ENCODE measurements around the gene ADAMTSL1.

Gene ADAMTSL1

DNA sequence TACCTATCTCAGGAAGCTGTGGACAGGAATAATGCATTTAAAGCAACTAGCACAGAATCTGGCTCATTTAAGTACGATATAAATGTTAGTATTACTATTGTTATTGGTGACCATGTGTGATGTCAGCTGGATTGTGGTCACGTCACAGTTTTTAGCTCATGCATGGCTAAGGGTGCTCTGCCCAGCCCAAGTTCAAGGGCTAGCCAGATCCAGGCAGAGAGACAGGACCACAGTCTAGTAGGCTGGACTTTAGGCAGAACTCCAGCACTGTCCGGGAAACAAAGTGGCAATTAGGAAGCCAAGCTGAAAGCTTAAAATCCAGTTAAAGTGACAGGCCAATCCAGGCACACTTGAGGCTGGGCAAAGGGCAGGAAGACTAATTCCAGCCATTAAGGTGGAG is 273.6 kb downstream of the ADAMTSL1 start:
- no peak for DNase-seq

DNA sequence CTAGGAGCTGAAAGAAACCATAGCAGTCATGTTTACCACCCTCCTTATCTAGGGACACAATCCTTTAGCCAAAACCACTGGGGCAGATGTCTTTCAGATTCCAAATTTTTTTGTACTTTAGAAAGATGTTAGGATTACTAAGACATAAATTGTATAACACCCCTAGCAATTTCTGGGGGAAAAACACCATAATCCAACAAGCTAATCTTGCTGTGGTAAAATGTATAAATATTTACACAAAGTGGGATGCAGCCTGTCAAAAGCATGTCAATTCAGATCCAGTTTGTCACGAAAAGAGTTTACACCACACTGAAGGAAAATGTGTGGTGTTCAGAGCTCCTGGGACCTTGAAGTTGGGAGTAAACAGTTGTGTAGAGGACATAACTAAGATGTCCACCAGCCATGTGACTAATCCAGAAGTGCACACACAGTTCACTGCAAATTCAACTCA is 274.3 kb downstream of the ADAMTSL1 start:
- DNase-seq = no peak

DNA sequence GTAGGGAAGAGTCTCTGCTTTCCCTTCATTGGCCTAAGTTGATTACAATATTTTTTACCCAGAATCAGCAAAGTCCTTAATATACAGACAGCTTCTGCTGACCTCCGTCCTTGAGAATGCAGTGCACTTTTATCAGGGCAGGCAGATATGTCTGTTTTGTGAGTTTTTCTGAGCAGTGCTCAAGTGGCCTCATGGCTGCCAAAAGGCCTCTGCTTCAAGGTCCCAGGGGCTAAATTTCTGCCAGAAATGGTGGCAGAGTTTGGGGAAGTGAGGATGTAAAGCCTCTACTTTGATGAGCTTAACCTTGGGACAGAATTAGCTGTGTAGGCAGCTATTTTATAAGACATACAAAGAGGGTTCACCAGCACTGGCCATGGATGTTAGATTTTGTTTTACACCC is 275.8 kb downstream of the ADAMTSL1 start:
- no peak for DNase-seq

DNA sequence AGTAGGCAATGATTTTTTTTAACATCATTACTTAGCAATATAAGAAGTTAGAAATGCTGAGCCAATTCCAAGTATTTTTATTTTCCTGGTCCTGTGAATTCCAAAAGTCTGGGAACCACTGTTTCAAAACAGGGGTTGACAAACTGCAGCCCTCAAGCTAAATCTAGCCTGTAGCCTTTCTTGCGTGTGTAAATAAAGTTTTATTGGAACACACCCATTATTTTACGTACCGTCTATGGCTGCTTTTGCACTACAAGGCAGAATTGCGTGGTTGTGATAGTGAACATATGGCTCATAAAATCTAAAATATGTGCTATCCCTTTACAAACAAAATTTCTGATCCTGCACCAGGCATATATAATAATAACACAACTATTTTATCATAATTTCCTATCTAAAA is 280.0 kb downstream of the ADAMTSL1 start:
- no peak for DNase-seq

DNA sequence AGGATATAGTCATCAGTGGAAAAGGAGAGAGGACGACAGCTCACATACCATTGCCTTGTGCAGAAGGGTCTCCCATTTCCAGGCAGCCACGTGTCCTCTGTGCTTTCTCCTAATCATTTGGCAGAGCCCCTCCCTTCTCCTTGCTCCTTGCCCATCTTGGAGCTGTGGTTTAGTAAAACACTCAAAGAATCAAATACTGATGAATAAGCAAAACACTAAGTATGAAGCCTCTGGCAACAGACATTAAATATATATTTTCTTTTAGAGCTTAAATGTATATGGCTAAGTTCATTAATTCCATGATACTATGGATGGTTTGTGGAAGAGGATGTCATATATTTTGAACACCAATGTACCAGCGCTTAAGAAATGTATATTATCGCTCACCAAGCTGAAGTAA is 280.6 kb downstream of the ADAMTSL1 start:
- no peak for DNase-seq

DNA sequence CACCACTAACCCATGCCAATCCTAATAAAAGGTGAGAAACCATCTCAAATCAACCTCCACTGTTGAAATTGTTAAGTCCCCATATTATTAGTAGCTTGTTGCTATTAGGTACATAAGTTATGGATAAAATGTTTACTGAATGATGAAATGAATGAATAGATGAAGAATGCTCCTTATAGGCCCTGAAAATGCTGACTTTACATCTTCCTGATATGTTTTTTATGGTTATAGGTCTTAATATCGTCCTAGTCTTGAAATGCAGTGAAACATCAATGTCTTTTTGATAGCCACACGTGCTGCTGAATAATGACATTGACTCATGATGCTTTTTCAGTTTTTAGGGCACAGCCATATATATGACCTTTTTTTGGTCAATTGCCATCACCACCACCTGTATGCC is 281.3 kb downstream of the ADAMTSL1 start:
- DNase-seq = no peak

DNA sequence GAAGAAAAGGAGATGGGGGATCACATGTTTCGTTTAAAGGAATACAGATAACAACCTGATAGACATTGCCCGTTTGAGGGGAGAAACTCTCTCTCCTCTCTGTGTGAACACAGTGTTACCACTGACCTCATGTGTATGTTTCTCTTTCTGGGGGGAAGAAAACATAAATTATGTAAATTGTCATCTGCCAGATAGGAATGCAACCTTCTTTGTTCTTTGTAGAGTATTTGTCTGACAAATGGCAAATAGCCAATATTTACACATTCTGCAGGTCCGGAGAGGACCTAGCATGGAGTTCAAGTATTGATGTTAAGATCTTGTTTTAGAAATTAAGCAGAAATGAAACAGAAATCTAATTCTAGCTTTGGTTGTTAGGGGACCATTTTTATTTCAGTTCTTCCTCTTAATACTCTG is 282.8 kb downstream of the ADAMTSL1 start:
- no peak for DNase-seq

DNA sequence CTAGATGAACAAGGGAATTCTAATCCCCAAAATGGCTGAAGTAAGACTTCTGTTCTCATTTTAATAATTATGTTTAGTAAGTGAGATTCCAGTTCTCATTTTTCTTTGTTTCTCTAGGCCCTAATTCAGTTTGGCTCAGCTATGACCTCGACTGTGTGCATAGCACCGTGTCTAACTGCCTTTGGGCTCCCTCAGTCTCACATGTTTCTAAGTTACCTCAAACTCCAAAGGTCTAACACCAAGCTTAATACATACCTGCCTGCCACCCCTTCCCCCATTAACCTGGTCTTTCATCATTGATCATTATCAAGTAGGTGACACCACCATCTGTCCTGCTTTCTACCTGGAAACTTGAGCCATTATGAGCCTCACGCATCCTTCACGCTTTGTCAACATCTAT is 285.9 kb downstream of the ADAMTSL1 start:
- DNase-seq = no peak

DNA sequence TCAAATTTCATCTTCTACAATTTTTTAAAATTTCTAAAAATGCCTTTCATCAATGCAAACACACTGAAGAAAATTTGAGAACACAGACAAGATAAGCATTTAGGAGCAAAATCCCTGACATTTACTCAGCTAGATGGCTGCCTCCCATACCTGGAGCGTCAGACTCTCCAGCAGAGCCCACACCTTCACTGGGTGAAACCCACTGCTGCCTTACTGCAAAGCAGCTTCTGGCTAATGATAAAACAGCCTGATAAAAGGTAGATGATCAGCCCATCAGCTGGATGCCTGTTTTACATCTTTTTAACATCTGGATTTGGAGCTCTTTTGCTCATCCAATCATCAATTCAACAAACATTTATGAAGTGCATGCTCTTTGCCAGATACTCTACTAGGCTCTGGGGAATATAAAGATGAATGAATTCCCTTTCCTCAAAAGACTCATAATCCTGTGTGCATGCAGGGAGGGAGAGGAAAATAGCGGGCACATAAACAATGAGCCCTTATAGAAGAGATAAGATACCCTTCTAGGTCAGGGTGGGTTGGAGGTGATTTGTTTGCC is 287.9 kb downstream of the ADAMTSL1 start:
- DNase-seq = no peak

DNA sequence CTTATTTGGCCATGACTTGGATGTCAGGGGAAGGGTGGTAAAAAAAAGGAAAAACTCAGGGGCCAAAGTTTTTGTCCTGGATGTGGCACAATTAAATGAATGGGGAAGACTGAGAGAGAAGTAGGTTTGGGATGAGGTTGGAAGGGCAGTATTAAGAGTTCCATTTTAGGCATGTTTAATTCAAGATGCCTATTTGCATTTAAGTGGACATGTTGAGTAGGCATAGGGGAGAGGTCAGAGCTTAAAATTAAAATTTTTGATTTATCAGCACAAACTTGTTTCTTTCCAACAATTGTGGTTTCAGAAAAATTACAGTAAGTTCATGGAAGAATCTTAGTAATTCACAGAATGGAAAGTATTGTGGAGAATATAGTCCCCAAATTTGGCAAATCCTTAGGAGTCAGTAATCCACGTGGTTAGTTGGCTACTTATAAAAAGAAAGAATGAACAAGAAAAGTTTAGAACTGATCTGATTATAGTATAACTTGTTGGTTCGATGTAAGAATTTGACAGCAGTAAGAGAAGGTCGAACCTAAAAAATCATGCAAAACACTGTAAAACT is 293.1 kb downstream of the ADAMTSL1 start:
- no peak for DNase-seq

DNA sequence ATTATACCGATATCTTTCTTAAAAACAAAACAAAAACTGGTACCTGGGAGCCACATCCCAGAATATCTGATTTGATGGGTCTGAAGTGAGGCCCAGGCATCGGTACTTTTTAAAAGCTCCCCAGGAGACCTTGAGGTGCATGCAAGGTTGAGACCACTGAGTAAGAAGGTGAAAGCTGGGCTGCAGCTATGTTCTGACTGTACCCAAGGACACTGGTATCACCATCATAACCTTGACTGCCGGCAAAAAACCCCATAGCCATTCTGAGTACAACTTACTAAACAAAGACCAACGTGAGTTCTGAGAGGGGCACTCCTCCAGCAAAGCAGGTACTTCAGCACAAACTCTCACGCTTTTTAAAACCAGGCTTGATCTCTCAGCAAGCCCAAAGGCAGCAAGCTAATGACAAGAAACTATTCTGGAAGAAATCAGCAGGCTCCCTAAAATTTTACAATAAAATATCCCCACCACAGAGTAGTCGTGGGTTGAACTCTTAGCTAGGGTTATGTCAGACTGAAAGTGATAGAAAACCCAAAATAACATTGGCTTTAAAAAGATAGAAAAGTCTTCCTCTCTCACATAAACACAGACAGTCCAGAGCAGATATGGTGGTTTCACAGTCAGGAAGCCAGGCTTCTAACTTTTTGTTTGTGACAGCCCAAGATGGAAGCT is 295.1 kb downstream of the ADAMTSL1 start:
- DNase-seq = no peak

DNA sequence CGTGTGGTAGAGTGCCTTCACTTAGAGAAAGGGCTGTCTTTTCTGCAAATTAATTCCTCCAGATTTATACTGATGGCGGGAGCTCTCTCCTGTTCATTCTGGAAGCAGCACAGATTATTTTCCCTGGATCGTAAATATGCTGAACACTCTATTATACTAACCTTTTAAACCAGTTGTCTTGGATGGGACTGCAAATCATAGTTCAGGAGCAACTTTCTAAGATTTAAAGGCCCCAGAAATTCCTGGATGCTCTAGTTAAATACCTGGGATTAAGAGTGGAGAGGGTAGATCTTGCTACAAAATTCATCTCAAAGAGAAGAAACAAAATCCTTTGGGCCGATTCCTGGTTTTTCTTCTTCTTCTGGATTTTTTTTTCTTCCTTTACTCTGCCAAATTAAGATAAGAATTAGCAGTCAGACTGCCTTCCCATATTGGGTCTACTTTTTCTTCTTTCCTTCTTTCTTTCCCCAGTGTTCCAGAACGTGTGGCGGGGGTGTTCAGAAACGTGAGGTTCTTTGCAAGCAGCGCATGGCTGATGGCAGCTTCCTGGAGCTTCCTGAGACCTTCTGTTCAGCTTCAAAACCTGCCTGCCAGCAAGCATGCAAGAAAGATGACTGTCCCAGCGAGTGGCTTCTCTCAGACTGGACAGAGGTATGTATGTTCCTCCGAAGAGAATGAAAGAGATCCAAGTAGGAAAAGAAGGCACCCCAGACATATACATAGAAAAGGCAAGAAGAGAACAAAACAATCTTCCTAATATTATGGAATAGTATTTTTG is 296.4 kb downstream of the ADAMTSL1 start:
- no peak for DNase-seq

DNA sequence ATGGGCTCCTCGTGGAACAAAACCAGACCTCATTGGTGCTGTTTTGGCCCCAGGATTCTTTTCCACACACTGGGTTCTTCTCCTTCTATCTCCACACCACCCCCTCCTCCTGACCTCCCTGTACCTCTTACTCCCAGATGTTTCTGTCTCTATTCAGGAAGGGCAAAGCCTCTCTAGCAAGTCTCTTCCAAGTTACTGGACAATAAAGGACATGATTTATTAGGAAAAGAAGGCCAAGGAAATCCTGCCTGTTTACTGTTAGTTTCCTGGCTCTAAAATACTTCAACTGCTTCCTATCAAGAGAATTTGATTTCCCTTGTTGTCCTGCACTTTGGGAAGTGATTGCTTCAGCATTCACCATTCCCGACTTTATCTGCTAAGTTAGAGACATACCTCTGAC is 297.1 kb downstream of the ADAMTSL1 start:
- DNase-seq = no peak

DNA sequence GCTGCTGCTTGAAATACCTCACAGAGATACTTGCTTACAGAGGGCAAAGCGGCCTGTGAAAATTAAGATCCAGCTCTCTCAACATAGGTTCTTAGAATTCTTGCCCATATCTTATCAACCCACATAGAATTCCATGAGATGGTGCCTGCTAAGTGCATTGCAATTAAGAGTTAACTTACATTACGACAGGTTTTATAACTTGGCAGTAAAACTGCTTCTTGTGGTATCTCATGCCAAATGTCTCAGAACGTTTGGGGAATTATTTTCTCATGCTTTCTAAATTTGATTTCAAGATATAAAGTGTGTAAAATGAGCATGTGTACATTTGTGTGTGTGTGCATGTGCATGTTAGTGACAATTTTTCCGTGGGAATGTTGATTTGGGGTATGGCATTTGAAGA is 297.8 kb downstream of the ADAMTSL1 start:
- DNase-seq = no peak

DNA sequence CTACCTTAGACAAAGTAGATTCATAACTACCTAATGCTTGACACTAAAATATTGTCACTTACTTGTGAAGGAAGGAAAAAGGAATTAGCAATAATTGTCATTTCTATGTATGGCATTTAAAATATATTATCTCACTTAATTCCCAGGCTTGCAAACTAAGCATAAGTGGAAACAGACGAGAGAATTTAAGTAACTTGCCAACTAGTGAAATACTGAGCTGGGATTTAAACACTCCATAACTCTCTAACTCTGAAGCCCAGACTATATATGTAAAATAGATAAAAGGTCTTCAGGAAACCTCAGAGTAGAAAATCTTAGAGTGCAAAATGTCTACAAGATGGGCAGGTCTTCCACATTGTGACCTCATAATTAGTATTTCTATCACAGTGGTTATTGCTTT is 301.3 kb downstream of the ADAMTSL1 start:
- no peak for DNase-seq

DNA sequence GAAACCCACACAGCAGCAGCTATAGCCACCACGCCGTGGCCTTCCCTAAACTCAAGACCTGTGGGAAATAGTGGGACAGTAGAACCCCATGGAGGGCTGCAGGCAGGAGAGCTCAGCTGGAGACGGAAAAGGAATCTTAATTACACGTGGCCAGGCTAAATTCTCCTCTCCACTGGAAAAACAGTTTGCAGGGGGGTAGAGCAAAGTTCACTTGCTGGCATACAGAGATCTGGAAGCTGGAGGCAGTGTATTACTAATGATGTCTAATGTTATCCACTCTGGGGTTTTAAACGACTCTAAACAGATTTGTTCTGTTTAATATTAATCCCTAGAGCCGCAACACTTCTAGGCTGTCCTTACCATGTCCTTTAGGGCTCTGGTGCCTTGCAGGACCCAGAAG is 302.0 kb downstream of the ADAMTSL1 start:
- no peak for DNase-seq

DNA sequence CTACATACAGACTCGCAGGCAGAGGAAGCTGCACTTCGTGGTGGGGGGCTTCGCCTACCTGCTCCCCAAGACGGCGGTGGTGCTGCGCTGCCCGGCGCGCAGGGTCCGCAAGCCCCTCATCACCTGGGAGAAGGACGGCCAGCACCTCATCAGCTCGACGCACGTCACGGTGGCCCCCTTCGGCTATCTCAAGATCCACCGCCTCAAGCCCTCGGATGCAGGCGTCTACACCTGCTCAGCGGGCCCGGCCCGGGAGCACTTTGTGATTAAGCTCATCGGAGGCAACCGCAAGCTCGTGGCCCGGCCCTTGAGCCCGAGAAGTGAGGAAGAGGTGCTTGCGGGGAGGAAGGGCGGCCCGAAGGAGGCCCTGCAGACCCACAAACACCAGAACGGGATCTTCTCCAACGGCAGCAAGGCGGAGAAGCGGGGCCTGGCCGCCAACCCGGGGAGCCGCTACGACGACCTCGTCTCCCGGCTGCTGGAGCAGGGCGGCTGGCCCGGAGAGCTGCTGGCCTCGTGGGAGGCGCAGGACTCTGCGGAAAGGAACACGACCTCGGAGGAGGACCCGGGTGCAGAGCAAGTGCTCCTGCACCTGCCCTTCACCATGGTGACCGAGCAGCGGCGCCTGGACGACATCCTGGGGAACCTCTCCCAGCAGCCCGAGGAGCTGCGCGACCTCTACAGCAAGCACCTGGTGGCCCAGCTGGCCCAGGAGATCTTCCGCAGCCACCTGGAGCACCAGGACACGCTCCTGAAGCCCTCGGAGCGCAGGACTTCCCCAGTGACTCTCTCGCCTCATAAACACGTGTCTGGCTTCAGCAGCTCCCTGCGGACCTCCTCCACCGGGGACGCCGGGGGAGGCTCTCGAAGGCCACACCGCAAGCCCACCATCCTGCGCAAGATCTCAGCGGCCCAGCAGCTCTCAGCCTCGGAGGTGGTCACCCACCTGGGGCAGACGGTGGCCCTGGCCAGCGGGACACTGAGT is 303.2 kb downstream of the ADAMTSL1 start:
- no peak for DNase-seq

DNA sequence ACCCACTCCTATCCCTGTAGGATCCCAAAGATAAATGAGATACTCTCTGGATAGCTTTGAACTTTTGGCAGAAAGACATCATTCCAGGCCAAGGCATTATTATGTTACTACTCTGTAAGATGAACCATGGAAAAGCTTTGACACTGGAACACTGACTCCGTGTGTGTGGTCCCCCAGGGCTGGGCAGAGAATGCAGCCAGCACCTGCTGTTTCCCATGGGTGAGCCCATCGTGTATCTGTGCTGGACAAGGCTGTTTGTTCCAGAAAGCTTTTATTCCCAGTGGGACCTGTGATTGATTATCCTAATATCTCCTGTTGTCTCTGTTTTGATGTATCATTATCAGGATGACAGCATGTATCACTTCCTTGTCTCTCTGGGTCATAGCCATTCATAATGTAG is 304.2 kb downstream of the ADAMTSL1 start:
- no peak for DNase-seq

DNA sequence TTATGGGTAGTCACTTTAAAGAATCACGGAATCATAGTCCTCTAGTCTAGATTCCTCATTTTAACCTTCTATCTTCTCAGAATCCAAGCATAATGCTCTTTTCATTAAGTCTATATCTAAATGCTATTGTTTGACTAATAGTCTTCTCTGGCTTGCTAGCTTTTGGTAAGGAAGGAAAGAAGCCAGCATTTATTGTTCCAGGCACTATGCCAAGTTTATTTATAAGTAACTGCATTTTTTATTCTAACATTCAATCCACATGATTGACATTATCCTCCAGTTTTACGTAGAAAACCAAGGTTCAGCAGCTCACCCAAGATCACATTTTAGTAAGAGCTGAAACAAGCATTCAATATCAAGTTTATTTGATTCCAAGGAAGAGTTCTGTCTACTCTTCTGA is 304.9 kb downstream of the ADAMTSL1 start:
- no peak for DNase-seq

DNA sequence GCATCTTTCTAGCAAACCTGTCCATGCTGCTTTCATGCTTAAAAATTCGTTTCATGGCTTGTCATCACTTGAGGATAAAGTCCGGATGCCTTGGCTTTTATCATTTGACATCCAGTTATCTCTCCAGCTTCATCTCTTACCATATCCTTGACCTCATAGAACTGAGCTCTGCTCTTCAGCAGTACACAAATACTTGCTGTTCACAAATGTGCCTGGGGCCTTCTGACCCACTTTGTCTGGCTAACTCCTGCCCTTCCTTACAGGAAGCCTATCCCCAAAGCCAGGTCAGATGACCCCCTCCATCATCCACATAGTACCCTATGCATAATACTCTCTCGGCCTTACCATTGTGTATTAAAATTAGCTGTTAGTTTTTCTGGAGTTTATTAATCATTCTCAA is 310.0 kb downstream of the ADAMTSL1 start:
- no peak for DNase-seq

DNA sequence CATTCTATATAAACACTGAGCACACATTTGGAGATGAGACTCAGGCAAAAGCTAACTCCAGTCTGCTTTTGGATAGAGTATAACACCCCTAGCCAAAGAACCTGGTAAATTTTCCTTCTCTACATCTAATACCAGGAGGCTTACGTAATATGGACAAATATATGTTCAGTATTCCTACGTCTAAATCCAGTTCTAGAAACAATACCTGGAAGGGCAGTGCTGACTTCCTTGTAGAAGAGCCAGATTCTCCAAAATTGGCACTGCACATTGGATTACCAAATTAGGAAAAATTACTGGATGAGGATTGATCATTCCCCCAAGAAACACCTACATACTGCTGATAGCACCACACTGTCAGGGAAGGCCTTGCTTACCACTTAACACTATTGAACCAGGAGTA is 311.7 kb downstream of the ADAMTSL1 start:
- no peak for DNase-seq

DNA sequence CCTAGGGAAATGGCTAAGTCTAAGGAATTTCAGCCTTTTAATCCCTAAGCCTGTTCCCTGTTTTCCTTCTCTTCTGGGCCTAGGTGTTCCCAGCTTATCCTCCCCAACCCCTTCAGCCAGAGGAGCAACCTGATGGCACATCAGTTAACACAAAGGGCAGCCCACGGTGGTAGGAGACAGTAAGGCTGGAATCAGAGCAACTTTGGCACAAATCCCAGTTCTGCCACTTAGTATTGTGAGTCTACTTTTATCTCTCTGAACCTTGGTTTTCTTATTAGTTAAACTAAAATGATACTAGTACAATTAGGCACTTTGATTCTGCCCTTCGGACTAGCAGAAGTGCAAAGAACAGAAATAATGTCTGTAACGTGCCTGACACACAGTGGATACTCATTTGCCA is 312.2 kb downstream of the ADAMTSL1 start:
- no peak for DNase-seq
